Measurements from ENCODE around the gene CDH23. TPM values are rescaled to one million over a fixed set of nuclear protein-coding genes. Genes with fewer than 3 reads are reported as not detected.

CDH23 gene
- total and polyA plus RNA-seq, 8 donors = 1.8 to 22.8 (median 3.0) TPM

GRCh38 chr10:71401056-71401455 is 4.3 kb downstream of the CDH23 start:
- TF ChIP-seq, protein P1, sequence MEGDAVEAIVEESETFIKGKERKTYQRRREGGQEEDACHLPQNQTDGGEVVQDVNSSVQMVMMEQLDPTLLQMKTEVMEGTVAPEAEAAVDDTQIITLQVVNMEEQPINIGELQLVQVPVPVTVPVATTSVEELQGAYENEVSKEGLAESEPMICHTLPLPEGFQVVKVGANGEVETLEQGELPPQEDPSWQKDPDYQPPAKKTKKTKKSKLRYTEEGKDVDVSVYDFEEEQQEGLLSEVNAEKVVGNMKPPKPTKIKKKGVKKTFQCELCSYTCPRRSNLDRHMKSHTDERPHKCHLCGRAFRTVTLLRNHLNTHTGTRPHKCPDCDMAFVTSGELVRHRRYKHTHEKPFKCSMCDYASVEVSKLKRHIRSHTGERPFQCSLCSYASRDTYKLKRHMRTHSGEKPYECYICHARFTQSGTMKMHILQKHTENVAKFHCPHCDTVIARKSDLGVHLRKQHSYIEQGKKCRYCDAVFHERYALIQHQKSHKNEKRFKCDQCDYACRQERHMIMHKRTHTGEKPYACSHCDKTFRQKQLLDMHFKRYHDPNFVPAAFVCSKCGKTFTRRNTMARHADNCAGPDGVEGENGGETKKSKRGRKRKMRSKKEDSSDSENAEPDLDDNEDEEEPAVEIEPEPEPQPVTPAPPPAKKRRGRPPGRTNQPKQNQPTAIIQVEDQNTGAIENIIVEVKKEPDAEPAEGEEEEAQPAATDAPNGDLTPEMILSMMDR (IDR thresholded peaks at IDR 0.05) = no peak
- Histone ChIP-seq H3K9me3 (no peaks in the 10 kb centered on the region), H3K4me3 (no peak overlapping the region), H3K36me3 (no peaks in the 10 kb centered on the region), H3K4me1 (peaks cover 8 to 19% of the 10 kb centered on the region in 2 donors), H3K27me3 (peaks cover 27 to 73% of the 10 kb centered on the region in 2 donors), H3K27ac (no peak overlapping the region)
- intact Hi-C loops (cut with DNase I) = no loop called here
- DNase-seq (no peak), ATAC-seq (no peak)

- intact Hi-C loops (cut with DNase I) = no loop called here
- no peak overlapping the region for H3K27ac ChIP-seq
- TF ChIP-seq, protein P1 (IDR thresholded peaks at IDR 0.05) = no peak
- ATAC-seq = no peak
- no peak overlapping the region for H3K4me3 ChIP-seq
- no peaks in the 10 kb centered on the region for H3K36me3 ChIP-seq
- DNase-seq = no peak
- H3K27me3 ChIP-seq = peaks cover 25 to 63% of the 10 kb centered on the region in 2 donors
- H3K9me3 ChIP-seq = no peaks in the 10 kb centered on the region
- peaks cover 8 to 11% of the 10 kb centered on the region in 2 donors for H3K4me1 ChIP-seq
These were observed 5.3 kb downstream of the CDH23 start for GRCh38 chr10:71402005-71402404.

DNA sequence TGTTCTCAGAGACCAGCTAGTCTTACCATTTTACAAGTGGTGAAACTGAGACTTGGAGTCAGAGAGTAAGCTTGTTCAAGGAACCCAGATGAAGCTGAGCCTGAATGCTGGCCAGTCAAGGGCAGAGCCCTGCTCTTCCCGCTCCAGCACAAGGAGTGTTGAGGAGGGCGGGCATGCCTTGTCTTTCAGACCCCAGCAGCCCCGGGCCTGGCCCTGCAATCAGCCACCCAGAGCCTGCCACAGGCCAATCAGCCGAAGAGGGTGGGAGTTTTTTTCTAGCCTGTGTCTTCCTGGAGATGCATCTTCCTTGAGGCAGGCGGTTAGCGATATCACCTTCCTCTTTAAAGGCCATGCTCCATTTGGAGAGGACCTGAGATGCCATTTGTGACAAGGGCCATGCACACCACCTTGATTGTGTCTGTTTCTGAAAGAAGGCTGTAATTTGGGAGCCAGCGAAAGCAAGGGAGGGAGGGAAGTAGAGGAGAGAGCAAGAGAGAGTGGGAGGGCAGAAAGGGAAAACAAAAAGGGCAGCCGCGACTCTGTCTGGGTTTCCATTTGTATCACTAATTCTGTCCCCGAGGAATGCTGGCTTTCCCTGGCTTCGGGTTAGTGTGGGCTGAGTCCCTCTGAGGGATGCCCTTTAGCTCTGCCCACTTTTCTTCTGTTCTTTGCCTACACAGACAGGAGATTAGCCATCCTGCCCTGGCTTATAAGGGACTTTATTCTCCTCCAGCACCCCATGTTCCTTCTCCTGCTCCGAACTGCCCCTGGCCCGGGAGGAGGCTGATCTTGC is 8.0 kb downstream of the CDH23 start:
- TF ChIP-seq, protein P1 (IDR thresholded peaks at IDR 0.05) = no peak
- H3K27ac ChIP-seq = no peak overlapping the region
- DNase-seq = no peak
- ATAC-seq = no peak
- H3K9me3 ChIP-seq = no peaks in the 10 kb centered on the region
- H3K36me3 ChIP-seq = no peaks in the 10 kb centered on the region
- peaks cover 5 to 36% of the 10 kb centered on the region in 2 donors for H3K27me3 ChIP-seq
- H3K4me1 ChIP-seq = no peaks in the 10 kb centered on the region
- intact Hi-C loops (cut with DNase I) = no loop called here
- no peak overlapping the region for H3K4me3 ChIP-seq

GRCh38 chr10:71406878-71407277 is 10.2 kb downstream of the CDH23 start:
- TF ChIP-seq, protein P1 (IDR thresholded peaks at IDR 0.05) = no peak
- H3K4me3 ChIP-seq = no peak overlapping the region
- H3K27me3 ChIP-seq = peaks cover 0 to 14% of the 10 kb centered on the region in 2 donors
- no peaks in the 10 kb centered on the region for H3K36me3 ChIP-seq
- DNase-seq (no peak), ATAC-seq (no peak)
- intact Hi-C loops (cut with DNase I) = no loop called here
- H3K9me3 ChIP-seq = peaks cover 0 to 16% of the 10 kb centered on the region in 2 donors
- no peak overlapping the region for H3K27ac ChIP-seq
- H3K4me1 ChIP-seq = no peaks in the 10 kb centered on the region

DNA sequence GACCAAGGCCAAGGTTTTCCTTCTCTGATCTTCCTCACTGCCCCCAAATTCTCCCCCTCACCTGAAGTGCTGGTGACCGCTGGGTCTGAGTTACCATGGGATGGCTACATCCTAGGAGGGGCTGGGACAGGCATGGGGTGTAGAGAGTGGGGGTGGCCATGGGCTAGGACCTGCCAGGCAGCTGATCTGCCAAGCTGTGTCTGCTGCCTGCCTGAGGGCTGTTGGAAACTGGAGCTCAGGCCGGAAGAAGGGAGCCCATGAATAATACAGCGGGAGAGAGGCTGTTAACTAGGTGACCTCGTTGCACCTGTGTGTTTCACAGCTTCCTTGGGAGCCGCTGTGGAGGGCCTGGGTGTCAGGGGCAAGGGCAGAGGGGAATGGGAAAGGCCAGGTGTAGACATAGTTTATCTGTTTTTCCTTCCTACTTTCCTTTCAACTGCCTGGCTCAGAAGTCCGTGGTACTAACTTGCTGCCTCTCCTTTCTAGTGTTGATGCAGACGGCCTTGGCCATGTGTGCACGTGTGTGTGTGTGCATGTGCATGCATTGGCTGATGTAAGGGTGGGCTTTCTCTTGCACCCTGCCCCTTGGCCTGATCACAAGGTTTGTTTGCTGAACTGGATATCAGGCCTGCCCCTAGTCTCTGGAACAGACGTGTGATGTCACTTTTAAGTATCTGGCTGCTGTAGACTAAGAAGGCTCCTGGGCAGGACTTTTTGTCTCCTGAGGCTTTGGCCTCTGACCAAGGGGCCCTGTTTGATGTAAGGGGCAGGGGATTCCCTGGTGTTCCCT is 11.9 kb downstream of the CDH23 start:
- H3K9me3 ChIP-seq = peaks cover 0 to 16% of the 10 kb centered on the region in 2 donors
- TF ChIP-seq, protein P1 (IDR thresholded peaks at IDR 0.05) = no peak
- peaks cover 0 to 13% of the 10 kb centered on the region in 2 donors for H3K27me3 ChIP-seq
- intact Hi-C loops (cut with DNase I) = no loop called here
- ATAC-seq = no peak
- H3K27ac ChIP-seq = no peak overlapping the region
- H3K4me1 ChIP-seq = no peaks in the 10 kb centered on the region
- no peak overlapping the region for H3K4me3 ChIP-seq
- DNase-seq = no peak
- no peaks in the 10 kb centered on the region for H3K36me3 ChIP-seq
